Putamen (tissue), 1 donor: ENCODE results near the gene SDHC.
"Not testable (repeated sequence)": the region's sequence is repeated elsewhere in the genome, so short reads cannot be mapped to it uniquely, and the experiment has no call there.

Experiments used
- DNase-seq: peaks from one replicate; pipeline ENCODE4 v3.0.0-alpha.2; 2016; ENCODE audit warnings: low spot score

The SDHC gene

DNA sequence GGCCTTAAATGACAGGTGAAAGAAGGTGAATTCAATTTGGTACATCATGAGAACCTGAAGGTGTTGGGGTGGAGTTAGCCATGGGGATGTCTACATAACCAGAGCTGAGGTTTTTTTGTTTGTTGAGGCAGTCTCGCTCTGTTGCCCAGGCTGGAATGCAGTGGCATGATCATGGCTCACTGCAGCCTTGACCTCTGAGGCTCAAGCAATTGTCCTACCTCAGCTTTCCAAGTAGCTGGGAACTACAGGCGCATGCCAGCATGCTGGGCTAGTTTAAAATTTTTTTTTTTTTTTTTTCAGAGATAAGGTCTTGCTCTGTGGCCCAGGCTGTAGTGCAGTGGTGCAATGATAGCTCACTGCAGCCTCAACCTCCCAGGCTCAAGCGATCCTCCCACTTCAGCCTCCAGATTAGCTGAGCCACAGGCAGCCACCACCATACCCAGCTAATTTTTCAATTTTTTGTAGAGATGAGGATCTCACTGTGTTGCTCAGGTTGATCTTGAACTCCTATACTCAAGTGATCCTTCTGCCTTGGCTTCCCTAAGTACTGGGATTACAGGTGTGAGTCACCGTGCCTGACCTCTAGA lies 2.5 kb upstream of the SDHC start:
- DNase-seq, result no peak

GRCh38 chr1:161313554-161314200 lies 504 bp upstream of the SDHC start:
- peak; percentile 67 for DNase-seq

- not testable (repeated sequence) for DNase-seq
Observed at GRCh38 chr1:161315841-161316674, 1.9 kb downstream of the SDHC start.

GRCh38 chr1:161324020-161324419 lies 9.8 kb downstream of the SDHC start:
- DNase-seq, result no peak

GRCh38 chr1:161330346-161330745 lies 16.2 kb downstream of the SDHC start:
- DNase-seq, result no peak

DNA sequence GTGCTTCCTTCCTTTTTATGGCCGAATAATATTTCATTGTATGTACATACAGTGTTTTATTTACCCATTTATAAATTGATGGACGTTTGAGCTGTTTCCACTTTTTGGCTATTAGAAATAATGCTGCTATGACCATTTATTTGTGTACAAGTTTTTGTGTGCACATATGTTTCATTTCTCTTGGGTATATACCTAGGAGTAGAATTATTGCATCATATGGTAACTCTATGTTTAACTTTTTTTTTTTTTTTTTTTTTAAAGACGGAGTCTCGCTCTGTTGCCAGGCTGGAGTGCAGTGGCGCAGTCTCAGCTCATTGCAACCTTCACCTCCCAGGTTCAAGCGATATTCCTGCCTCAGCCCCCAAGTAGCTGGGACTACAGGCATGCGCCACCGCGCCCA lies 19.0 kb downstream of the SDHC start:
- no peak for DNase-seq

DNA sequence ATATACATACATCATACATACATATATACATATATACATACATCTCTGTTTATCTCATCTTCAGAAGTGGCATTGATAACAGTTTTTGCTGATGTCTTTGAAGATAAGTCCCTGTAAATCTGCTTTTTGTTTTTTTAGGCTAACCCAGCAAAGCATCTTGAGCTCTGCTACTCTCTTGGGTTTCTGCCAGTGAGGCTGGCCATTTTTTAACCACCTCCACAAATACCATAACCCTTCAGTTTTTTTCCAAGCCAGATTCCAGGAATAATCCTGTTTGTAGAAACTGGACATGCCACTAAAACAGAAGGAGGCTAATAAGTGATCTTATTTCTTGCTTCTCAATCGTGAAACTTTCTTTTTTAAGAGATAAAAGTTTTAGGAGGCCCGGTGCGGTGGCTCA lies 21.6 kb downstream of the SDHC start:
- no peak for DNase-seq

DNA sequence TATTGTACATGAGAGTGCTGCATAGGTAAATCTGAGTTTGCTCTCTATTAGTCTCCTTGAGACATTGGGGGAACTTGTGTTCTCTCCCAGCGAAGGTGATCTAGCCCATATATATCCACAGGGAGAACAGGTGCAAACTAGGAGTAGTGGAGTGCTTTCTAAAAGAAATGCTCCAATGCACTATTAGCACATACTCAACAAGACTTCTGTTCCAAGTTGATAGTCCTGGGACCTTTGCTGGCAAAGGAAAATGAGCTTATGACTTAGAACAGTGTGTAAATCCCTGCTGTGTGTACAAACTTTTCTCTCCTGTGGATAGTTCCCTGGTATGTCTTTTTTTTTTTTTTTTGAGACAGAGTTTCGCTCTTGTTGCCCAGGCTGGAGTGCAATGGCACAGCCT lies 28.0 kb downstream of the SDHC start:
- DNase-seq, result no peak

DNA sequence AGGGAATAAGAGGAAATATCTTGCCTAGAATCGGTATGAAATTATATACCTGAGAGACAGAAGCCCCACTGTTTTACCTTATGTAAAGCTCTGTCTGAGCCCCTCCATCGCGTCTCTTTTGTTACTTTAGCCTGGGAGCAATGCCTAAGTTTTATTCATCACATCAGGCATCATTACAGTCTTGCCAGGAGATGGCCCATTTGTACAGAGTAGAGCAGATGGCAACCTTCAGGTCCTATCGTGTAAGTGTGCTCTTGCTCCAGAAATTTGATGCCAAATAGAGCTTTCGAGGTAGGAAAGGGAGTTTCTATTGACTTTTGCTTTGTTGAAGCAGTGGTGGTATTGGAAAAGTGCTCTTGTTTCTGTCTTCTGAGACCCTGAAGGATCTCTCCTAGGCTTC lies 28.6 kb downstream of the SDHC start:
- no peak for DNase-seq

DNA sequence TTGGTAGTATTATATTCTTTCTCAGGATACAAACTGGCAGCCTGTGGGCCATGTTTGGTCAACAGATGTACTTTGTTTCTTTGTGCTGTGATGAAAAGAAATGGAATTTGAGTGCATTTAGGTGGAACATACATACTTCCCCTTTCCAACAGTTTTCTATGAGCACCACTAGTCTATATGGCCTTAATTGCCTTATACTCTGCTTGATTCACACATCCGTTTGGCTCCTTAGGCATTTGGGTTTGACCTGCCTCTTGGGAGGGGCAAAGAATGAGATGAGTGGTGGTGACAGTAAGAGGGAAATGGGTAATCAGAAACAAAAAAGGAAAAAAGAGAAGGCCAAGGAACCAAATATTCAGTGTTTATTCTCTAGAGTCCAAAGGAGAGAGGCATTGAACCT lies 36.5 kb downstream of the SDHC start:
- no peak for DNase-seq

- DNase-seq, result no peak
Observed at GRCh38 chr1:161351482-161351881, 37.3 kb downstream of the SDHC start.

DNA sequence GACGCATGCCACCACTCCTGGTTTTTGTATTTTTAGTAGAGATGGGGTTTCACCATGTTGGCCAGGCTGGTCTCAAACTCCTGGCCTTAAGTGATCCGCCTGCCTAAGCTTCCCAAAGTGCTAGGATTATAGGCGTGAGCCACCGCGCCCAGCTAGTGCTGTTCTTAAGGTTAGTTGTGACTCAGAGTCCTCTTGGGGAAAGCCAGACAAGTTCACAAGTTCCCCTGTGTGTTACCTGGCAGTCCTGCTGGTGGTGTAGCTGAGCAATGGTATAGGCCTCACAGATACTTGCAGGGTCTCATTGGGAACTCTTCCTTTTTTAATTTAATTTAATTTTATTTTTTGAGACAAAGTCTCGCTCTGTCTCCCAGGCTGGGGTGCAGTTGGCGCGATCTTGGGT lies 42.9 kb downstream of the SDHC start:
- DNase-seq, result no peak

GRCh38 chr1:161359291-161359690 lies 45.1 kb downstream of the SDHC start:
- peak; percentile 23 for DNase-seq

DNA sequence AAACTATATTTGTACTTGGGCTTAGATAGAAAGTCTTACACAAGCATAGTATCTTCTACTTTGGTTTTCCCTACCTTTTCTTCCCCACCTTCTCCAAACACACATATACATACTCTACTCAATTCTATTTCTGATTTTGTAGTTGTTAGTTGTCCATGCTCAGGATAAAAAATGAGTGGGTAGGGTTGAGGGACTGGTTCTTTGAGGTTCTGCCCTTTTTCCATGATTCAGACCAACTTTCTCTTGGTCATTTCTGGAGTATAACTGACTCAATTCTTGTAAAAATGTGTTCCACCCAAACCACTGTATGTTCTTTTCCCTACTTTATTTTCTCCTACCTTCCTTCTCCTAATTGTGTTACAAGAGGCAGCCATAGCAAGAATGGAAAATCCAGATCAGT lies 50.2 kb downstream of the SDHC start:
- DNase-seq, result no peak

DNA sequence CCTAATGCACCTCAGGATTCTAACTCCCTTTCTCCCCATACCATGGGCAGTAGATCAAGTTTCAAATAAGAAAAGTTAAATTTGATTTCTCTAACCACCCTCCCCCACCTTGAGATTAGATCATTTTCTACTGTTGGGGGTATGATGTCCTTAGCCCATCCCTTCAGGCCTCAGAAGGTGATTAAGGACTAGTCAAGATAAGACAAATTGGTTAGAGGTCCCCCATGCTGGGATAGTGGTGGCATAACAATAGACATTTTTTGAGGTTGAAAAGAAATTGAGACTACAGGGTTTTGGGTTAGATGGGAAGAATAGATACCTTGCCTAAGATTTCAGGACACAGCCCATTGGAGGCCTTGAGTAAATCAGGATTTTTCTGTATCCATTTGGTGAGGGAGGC lies 51.0 kb downstream of the SDHC start:
- no peak for DNase-seq

DNA sequence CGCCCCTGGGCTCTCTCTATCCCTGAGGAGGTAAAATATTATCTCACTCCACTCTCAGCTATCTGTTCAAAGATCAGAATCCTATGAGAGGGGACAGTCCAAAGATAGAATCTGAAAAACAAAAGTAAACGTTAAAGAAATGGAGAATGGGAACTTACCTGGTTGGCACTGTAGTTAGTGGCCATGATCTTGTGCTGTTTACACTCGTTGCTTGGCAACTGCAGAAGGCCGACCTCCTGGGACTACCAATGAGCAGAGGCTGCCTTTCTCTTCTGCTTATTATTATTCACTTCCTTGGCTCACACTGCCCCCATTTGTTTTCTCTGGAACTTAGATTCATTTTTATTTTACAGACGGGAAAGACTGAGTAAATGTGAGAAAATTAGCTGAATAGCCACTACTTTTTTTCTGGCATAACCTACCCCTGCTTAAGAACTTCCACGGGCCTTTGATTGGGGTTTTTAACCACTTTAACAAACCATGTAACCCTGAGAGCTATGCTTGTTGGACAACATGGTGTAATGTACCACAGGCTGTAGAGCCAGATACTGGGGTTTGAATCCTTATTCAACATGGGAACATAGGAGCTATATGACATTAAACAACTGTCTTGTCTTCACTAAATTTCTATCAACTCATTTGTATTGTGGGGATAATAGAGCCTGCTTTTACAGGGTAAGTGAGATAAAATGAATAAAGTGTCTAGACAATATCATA lies 53.7 kb downstream of the SDHC start, which contains the start of gene CFAP126:
TSS of gene CFAP126 (minus strand) at position 193 of the 717 bp plus-strand sequence. CDS start at position 185, 8 bp downstream.
- peak; percentile 51 for DNase-seq

- no peak for DNase-seq
Observed at GRCh38 chr1:161373442-161373841, 59.3 kb downstream of the SDHC start.

DNA sequence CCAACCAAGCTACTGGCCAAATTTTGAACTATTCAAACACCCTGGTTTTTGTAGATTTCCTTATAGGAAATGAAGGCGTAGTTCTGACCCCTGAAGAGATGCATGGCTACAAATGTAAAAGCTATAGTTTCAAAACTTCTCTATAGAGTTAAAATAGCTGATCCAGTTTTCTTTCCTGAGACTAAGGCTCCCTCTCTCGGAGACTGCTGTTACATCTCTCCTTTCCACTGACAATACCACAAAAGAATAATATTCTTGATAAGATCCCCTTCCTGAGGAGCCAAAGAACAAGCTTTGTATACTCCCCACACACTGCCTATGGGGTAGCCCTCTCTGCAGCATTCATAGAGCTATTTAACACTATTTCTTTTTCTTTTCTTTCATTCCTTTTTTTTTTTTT lies 60.2 kb downstream of the SDHC start:
- DNase-seq, result no peak

DNA sequence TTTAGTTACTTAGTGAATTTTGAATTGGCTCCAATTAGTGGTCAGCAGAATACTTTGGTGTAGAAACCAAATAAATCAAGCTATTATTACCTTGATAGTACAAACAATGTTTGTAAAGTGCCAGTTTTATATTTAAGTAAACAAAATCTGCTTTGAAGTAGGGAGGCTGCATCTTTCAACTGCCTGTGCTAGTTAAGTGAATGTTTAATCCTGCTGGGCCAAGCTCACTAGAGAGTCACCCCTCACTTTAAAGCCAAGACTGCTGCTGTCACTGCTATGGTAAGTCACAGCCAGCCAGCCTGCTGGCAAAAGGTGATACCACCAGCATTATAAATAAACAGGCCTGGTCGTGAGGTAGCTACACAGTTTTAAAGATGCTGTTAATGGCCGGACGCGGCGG lies 63.8 kb downstream of the SDHC start:
- DNase-seq, result no peak

- DNase-seq, result no peak
Observed at GRCh38 chr1:161379071-161379470, 64.9 kb downstream of the SDHC start.

- no peak for DNase-seq
Observed at GRCh38 chr1:161381707-161382106, 67.5 kb downstream of the SDHC start.

DNA sequence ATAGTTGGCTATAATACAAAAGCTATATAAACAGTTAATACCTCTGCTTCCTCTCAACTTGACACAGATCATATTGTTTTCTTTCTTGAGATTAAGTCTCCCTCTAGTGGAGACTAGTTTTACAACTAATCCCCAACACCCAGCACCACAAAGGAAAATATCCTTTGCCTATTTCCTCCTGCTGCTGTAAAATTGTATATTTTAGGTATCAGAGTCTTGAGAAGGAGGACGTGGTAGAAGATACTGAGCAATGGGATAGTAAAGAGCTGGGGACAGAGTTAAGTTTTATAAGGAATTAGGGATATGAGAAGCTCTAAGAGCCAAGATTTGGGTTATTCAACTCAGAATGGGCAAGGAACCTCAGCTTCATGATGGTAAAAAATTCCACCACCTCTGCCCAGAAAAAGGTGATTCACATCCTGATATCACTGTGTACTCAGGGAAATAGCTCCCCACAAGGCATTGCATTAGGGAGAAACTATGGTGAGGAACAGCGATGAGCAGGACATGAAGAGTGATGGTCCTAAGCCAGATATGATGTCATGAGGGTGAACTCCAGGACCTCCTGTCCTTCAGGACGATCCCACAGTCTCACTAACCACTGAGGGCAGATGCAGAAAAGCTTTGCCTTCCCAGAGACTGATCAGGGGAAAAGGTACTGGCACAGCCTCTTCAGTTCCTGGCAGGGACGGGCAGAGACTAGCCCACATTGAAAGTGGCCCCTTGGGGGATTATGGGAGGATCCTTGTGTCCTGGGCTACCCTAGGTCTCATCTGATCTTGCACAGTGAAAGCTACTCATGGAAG lies 68.2 kb downstream of the SDHC start:
- peak; percentile 47 for DNase-seq
